Suppressor macrophage treated with lipopolysaccharide for 1 hour (primary cell): ENCODE data around the gene TSHZ1.

Experiments
- DNase-seq, 3 donors: peaks; one replicate each; pipeline ENCODE4 v3.0.0-alpha.2; 2020 to 2022

Gene TSHZ1

DNA sequence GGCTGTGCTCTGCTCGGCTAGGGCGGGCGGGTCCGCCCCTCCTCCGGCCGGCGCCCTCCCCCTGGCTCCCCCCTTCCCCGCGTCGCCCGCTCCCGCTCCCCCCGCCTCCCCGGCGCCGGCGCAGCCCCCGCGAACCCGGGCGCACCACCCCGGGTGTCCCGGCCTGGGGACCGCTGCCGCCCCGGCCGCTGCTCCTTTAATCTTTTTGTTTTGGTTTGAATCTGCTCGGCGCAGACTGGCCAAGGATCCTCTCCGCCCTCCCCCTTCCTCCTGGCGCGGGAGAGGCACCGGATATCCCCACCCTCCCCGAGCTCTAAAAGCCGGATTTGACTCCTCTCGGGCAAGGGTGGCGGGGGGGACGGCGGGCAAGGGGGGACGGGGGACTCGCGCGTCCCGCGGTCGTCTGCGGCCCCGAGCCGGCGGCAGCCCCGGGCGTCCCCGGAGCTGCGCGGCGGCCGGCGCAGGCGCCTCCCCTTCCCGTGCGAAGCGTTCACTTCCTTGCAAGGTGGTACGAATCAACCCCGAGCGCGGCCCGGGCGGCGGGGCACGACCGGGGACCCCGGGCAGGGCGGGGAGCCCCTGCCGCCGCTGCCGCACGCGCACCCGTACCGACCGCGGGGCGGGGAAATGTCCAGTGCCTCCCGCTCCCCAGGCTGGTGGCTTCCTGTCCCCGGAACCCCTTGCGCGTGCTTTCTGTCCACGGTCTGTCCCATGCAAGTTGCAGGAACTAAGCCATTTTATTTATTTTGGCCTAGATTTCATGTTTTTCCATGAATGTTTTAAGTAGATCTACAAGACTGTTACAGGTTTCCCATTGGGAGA lies 1.3 kb upstream of the TSHZ1 start, which contains the start of gene PTGR3:
TSS of gene PTGR3 (minus strand) at position 11 of the 822 bp plus-strand sequence. CDS start 81 bp downstream, outside the sequence.
- peak; percentile 69 to 82 (median 70) for DNase-seq

DNA sequence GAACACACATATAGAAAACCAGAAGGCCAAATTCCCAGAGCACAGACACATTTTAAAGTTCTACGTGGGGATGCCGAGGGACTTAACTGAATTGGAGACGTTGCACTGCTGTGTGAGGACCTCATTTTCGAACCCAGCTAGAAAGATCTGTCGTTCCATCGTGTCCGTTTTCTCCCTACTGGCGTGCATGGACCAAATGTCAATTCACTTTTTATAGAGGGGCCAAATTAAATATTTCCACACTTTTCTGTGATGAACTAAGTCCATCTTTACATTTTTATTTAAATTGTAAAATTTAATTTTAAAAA lies 692 bp upstream of the TSHZ1 start:
- no peak for DNase-seq

DNA sequence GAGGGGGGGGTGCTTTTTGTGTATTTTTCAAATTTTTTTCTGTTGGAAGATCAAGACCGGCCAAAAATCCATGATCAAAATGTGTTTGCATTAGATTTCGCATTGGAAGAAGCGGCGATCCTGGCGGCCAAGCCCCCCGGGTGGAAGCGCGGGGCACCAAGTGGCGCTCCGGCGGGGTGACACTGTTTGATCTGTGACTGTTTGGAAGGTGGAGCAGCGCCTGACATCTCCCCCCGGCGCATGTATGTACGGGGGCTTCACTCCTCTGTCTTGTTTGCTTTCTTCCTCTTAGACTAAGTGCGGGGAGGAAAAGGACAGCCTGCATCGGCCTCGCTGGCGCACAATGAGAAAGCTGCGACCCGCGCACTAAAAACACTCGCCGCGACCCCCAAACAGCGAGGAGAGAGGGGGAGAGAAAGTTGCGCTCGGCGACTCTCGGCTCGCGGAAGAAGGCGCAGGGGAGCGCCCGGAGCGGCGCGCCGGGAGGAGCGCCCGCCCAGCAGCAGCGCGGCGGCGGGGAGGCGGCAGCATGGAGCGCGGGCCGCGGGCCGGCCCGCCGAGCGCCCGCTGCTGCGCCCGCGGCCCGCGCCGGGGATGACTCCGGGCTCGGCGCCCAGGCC lies 515 bp downstream of the TSHZ1 start:
- peak; percentile 36 to 76 (median 55) for DNase-seq

DNA sequence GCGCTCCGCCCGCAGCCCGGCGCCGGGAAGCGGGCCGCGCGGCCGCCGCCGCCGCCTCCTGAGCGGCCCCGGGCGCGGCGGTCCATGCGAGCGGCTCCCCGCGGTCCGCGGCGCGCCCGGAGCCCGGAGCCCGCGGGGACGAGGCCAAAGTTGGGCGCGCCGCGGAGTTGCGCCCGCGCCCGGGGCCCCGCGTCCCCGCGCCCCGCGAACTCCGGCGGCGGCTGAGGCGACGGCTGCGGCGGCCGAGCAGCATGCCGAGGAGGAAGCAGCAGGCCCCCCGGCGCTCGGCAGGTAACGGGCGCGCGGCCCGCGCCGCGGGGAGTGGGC lies 992 bp downstream of the TSHZ1 start:
- peak in 1 of 3 donors; percentile 24 for DNase-seq

DNA sequence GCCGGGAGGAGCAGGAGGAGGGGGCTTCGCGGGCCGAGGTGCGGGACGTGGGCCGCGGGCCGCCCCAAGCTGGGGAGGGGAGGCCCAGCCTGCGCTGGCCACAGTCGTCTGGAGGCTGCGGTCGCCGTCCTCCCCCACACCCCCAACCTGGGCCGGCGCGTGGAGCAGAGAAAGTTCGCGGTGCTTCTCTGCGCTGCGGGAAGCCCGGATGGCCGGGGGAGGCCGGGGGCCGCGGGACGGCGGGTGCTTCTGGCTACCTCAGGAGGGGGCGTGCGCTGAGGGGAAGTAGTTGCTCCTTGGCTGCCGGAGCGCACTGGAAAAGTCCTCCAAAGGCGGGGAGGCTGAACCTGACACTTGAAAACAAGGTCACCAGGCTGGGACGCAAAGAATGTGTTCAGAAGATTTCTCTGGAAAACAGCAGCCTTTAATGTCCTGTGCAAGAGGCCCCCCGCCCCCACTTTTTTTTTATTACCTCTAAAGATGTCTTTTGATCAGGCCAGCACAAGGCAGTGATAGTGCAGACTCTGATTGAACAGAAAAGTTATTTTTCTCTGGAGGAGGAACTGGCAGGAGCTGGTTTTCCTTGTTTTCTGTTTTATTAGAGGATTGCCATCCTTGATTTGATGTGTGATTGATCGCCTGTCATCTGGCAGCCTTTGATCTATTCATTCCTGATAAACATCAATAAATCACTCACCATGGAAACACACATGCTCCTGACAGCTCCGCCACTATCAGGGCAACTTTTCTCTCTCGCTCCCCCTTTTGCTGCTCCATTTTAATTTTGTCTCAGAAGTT lies 1.6 kb downstream of the TSHZ1 start:
- peak; percentile 56 to 72 (median 59) for DNase-seq

DNA sequence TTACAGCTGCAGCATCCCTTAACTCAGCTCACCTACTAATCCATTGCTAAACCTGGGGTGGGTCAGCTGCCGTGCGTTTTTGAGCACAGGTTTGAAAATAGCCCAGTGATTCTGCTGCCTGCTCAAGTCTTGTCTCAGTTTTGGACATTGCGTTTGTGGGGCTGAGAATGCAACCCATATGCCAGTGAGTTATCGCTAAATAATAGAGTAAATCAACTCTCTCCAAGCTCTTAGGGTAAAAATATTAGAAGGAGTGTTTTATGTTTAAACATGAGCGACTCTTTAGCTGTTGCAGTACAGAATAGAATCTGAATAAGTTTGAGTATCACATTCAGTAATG lies 2.1 kb downstream of the TSHZ1 start:
- DNase-seq, result no peak

DNA sequence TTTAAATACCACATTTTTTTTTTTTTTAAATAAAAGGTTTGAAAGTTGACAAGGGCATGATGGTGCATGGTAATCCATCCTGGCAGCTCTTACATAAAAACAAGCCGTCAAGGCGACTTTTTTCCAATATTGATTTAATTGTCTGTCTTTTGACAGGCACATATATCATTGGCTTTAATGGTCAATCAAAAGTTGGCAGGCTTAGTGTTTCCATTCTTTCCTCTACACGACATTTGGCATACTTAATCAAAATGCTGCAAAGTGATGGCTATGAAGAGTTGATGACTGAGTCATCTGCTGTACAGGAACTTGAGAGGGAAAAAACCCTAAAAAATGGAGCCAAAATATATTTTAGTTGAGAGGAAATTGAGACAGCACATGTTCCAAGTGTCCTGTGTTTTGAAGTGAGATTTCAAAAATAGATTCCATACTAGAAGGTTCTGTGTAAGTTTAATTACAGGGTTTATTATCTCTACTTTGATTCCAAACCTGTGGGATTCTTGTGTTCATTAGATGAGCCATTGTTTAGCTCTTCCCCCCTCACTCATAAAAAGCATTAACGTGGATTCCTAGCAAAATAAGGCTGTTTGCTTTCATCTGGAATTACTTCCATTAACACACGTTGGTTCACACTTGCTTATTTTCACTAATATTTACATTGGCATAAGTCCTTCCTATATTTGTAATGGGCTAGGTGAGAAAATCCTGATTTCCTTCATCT lies 3.2 kb downstream of the TSHZ1 start:
- peak; percentile 22 to 59 (median 47) for DNase-seq

DNA sequence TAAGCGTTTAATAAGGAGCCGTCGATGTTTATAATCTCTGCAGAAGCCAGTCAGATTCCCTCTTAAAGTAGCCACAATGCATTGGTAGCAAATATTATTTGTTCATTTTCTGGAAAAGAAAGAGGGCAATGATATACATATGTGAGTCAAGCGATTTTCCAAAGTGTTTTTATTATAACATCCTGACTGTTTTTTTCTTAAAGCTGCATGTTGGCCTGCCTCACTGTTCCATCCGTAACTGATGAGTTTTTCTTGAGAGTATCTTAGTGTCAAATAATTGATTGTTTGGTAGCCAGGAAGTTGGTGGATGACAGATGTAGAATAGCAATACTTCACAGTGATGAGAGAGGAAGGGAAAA lies 3.7 kb downstream of the TSHZ1 start:
- no peak for DNase-seq

DNA sequence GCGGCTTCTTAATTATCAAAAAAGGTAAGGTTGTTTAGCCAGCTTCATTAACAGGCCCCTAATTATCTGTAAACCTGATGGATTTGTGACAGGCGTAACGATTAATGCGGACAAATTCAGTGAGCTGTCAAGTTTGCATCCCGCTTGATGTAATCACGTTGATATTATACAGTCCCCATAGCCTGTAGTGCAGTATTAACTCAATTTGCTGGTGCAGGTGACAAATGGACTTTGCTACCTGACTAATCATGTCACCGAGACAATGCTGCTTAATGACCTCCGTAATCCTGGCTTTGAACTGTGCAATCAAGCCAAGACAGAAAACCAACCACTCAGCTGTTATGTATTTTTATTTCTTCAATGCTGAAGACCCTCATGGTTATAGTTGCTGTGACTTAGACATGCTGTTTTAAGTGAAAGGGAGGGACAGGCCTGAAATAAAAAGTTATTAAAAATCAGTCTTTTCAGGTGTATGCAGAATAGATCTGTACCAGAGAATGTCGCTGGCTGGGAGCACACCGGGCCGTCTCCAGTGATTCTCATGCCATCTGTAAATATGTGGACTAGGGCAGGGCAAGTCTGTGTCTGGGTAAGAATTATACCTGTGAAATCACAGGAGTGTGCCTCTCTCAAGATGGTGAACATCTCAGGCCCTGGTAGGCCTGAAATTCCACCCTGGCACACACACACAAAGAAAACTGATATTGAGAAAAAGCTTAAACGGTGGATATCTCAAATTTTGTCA lies 4.3 kb downstream of the TSHZ1 start:
- no peak for DNase-seq

DNA sequence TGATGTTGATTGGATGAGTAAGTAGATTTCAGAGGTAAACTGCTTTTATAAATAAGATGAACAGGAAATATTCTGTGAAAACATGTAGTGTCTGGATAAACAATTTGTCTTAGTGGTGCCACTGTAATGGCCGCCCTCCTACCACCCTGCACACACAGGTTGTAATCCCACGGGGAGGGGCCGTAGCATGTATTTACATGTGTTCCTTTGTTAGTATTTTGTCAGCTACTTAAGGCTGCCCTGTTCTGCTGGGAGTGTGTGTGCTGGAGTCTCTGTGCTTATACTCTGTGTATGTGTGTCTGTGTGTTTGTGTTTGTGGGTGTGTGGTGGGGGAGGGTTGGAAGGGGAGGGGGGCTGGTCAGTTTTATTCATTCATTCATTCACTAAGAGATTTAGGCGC lies 5.1 kb downstream of the TSHZ1 start:
- no peak for DNase-seq

DNA sequence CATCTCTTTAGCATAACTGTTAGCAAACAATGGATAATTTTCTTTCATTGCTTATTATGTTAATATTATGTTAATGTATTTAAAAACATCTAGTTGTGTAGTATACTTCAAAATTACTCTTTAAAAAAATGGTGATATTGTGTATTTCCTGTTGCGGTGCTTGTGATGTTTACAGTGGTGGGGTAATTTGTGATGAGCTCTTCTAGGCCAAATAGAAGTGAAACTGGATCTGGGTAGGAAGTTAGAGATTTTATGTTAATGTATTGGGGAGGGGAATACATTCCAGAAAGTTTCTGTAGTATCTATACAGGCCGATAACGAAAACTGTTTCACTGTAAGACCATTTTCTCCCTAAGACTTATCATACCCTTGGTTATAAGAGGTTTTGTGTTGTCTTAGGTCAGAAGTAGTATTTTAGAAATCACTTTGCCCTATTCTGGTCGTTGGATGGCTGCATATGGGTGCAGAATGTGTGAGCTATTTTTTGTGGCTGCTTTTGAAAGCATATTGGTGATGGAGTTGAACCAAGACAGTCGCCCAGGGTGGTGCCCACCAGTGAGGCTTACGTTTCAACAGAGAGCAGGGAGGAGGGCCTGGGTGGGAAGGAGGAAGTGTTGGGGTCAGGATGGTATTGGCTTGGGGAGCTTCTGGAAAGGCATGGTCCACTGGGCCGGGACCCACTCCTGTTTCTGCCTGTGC lies 5.8 kb downstream of the TSHZ1 start:
- peak; percentile 24 to 63 (median 45) for DNase-seq

DNA sequence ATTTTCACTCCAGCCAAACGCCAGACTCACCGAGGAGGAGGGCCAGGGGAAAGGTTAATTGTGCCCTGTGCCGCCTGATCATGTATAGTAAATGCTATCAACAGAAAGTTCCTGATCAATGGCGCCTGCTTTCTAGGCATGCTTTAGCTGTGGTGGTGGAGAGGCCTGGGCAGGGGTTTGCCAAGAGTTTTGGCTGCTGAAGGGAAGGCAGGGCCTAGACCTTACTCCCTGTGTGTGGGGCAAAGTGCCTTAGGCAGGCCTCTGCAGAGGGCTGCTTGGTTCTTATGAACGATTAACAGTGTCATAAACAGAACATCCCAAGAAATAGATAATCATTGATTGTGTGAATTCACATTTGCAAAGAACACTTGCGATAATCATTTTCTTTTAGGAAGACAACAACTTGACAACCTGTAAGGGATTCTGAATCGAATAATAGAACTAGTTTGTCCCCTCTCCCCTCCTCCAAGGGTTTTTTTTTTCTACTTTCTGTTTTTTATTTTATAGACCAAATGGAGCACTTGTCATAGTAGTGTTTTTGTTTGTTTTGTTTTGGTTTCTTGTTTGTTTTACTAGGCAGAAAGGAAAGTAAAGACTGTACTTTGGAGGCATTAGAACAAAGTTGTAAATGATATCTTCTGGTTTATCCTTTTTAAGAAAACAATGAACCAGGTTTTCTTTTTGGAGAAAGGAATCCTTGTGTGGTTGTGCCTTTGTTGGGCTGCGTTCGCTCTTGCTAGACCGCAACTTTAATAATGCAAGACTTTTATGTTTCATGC lies 6.5 kb downstream of the TSHZ1 start:
- no peak for DNase-seq

DNA sequence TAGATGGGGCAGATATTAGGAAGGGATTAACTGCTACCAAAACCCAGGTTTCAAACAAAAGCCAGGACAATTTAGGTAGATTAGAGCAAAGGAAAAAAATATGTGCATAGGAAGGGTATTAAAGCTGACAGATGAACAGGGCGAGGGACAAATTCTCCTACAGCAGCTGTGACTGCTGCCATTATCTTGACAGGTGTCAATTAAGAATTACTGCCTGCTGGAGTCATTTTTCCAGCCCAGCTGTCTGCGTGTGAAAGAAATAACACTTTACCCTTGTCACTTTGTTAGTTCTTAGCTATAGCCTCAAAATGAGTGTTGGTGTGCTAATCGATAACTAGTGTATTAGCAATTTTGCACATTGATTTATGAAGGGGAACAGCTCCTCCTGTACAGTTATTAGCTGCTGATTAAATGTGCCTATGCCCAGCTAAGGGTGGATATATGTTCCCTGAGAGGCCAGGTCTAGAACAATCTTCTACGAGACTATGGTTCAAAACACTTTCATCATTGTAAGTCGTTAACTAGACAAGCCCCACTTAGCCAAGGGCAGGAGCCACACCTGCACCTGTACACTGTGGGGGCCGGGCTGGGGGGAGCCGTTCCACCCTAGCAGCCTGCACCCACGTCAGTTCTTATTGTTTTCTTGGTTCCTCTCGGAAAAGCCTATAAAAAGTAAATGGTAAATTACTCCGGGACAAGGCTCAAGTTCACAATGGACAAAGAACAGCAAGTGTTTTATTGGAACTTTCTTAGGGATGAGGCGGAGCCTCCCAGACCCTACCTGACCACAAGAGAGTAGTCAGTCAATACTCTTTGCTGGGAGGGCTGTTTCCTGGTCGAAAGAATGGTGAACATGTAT lies 7.7 kb downstream of the TSHZ1 start:
- DNase-seq, result no peak

DNA sequence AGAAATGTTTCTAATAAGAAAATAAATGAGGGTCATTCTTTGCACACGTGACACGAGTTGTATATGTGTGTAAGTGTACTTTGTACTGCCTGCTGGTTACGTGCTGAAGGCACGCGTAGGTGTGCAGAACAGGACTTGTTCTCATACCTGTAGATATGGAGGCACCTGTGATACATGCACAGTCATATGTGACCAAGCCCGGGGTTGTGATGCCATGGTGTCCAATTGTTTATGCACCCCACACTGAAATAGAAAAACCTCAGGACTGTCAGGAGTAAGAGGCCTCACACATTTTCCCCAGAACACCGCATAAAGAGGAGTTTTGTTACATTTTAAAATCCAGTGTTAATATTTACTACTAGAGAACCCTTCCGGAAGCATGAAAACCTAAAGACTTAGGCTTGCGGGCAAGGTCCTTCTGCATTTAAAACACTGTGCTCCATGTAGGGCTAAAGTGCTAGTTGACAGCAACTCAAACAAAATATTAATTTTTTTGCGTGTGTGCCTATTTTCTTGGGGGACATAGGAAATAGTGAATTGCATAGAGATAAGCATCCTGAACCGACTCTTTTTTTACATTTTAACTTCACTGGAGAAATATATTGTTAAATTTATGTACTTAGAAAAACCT lies 9.3 kb downstream of the TSHZ1 start:
- no peak for DNase-seq

DNA sequence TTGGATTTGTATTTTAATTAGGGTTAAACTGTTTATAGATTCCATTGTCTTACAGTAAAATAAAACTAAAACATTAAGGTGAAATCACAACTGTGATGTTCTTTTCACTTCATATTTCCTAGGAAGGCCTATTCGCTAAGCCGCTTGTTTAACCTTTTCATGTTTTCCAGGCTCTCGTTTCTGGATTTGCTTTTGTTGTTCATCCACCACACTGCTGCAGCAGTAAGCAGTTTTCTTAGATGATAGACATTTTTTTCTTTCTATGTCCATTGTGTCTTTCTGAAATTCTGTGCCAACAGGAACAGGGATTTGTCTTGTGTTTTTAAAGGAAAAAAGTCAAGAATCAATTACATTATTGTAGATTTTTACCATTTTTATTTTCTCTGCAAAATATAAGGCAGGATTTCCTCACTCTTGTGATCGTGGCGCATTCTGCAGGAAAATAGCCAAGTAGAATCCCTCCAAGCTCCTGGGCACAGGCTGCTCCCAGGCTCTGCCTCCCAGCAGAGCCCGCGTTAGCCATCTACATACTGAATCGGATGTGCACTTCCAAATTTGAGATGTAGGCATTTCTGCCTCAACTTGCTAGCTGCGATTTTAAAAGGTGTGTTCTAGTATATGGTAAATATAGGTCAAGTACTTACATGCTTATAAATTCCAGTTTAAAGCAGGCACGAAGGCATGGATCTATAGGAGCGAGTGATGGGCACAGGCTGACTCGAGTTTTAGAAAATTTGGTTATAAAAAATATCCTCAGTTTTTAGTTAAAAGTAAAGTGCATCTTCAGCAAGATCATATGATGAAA lies 10.2 kb downstream of the TSHZ1 start:
- DNase-seq, result no peak

DNA sequence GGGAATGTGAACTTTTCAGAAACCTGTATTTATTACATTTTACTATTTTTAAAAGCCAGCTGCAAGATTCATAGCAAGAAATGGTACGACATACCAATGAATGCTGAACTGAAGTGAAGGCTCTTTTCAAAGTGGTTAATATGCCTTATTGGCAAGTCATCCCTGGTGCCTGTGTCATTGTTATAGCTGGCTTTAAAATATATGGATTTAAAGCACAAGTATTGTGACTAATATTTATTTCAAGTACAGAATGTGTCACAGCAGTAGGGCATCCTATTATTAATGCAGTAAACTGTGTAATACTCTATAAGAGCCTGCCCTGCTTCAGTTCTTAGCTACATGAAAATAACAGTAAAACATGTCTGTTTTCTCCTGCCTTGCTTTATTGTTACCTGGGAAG lies 10.8 kb downstream of the TSHZ1 start:
- DNase-seq, result no peak

DNA sequence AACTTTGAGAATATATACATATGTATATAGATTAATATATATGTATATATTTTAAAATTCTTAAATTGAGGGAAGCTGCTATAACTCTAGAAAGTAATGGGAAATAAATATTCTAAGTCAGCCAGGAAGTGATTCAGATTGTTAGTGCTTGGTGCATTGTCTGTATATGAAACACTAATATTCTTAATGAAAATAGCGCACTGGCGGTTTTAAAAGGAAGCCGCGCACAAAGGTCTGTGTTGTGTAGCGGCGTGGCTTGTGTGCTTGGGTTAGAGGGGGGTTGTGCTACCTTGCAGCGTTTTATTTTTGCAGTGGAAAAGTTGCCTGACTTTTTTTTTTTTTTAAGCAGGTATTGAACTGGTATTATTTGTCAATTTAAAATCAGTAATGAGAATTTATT lies 11.3 kb downstream of the TSHZ1 start:
- DNase-seq, result no peak

DNA sequence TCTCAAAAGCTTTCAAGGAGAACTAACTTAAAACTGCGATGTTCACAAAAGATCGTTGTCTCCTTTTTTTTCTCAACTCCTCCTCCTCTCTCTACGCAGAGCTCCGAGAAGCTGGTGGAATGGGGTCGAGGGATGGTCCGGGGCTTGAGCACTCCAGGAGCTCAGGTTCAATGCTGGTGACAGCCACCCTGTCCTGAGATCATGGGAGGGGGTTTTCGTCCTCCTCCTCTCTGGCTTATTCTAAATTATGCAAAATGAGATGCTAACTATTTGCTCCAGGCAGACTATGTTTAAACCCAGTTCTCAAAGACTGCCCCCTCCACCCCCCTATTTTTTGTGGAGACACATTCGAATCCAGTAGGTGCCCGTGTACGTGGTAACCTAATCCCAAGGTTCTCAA lies 11.8 kb downstream of the TSHZ1 start:
- no peak for DNase-seq
